CD4-positive, alpha-beta T cell treated with Interleukin-4 for 4 hours (primary cell): ENCODE results near the gene KIRREL3.
"Not testable (repeated sequence)": the region's sequence is repeated elsewhere in the genome, so short reads cannot be mapped to it uniquely, and the experiment has no call there.

Experiments
- DNase-seq: peaks from one replicate; pipeline ENCODE4 v3.0.0-alpha.2; 2020

Gene KIRREL3

DNA sequence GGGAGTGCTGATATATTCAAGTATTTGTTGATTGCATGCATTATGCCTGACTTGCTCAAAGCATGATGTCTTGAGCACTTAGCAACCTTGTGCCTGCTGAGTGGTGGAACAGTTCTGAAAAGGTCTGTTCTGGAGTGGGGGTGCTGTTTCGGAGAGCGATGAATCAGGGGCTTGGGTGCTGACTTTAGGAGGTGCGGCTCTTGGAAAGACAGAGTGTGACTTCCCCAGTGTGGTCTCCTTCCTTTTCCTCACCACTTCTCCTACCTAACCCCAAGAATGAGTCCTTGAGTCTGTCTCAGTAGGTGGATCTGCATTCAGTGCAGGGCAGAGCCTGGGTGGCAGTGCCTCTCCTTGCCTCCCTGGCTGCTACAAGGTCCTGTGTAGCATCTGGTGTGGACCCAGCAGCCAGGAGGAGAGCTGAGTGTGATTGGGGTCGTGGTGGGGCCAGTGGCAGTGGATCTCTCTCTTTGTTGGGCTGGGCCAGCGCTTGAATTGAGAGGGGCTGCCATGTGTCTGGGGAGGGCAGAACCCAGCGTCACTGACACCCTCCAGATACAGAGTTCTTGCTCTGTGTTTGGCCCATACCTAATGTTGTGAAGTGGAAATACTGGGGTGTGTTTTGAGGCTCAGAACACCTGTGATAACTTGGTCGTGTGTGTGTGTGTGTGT, 609.1 kb downstream of the KIRREL3 start:
- no peak for DNase-seq

DNA sequence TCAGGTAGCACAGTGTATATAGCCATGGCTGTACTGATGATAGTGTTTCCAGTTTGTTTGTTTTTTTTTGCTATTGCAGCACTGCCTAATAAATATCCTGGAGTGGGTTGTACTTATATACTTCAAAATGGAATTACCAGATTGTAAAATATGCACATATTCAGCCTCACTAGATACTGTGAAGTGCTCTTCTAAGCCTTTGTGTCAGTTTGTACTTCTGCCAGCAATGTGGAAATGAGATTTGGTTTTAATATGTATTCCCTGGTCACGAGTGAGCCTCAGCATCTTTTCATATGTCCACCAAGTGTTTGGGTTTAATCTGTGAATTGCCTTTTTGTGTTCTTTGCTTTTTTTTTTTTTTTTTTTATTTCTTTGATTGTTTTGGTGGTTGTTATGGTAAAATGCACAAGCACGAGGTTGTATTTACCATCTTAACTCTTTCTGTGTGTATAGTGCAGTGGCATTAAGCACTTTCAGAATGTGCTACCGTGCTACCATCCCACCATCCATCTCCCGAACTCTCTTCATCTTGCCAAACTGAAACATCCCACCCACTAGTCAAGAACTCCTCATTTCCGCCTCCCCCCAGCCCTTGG, 610.2 kb downstream of the KIRREL3 start:
- DNase-seq = no peak

DNA sequence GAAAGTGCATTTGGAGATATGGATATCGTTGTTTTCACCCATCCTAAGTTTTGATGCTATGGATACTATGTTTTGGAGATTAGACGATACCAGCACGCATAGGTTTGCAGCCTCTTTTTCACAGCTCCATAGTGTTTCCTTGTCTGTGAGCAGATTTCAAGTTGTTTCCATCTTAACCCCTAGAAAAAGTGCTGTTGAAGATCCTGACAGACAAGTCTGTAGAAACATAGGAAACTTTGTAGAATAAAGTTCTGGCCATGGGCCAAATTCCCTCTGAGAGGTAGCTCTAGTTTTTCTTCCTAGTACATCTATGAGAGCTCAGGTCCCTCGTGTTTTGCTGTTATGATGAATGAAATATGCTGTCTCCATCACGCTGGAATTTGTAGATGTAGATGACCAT, 612.7 kb downstream of the KIRREL3 start:
- no peak for DNase-seq

DNA sequence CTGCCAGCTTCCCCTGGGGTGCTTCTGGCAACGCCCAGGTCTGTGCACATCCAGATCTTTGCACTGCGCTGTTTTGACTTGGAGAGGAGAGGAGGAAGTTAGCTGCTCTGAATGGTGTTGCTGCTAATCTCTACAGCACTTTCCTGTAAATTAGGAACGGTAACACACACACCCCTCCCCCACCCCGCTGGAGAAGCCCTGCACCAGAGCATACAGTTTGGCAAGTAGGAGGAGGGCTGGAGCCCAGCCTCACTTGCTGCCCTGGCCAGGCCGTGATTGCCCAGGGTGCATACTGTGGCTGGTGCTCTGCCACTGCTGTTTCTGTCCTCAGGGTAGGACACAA, 613.9 kb downstream of the KIRREL3 start:
- not testable (repeated sequence) for DNase-seq

DNA sequence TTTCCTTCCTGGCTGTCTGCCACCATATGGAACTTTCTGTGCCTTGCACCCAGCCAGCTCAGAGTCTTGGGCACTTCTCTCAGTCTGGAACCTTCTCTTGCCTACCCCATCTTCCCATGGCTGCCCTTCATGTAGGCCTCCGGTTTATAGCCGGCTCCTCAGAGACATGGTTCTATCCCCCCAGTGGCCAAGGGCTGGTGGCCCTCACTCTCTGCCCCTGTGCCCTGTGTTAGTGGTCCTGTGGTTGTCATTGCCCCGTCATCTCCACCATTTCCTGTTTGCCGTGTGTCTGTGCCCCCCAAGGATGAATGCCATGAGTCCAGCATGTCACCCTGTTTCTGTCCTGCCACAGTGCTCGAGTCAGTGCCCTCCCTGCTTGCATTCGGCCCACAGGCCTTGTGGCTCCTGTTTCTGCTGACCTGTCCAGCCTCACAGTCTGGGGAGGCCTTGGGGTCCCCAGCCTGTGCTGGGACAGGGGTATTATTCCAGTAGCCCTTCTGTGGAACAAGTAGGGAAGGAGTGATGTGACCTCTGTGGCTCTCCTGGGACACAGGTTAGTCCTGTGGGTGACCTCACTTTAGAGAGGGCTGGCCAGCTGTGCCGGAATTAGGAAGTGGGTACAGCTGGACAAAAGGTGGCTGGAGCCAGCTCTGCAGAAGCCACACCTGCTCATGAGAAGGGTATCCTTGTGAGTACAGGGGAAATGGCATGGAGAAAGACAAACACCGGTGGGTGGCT, 614.4 kb downstream of the KIRREL3 start:
- DNase-seq = no peak

DNA sequence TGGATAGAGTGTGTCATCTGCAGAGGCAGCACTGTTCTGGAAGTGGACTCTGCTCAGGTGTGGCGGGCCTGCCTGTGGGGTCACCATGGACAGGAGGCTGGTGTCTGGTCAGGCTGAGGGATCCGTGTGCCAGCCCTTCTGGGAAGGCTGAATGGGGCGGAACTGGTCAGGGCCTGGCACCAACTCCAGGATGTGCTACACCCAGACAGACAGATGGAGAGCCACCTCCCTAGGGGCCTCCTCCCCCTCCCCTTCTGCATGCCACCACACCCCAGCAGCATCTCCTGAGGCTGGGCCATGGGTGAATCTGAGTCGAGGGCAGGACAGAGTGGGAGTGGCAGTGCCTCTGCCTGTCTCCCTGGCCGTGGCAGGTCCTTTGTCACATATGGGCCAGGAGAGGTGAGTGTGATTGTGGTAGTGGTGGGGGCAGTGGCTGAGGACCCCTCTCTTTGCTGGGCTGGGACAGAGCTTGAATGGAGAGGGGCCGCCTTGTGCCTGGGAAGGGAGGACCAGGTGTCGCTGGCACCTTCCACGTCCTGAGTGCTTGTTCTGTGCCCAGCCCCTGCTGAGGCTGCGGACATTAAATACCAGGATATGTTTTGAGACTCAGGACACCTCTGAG, 616.0 kb downstream of the KIRREL3 start:
- no peak for DNase-seq

DNA sequence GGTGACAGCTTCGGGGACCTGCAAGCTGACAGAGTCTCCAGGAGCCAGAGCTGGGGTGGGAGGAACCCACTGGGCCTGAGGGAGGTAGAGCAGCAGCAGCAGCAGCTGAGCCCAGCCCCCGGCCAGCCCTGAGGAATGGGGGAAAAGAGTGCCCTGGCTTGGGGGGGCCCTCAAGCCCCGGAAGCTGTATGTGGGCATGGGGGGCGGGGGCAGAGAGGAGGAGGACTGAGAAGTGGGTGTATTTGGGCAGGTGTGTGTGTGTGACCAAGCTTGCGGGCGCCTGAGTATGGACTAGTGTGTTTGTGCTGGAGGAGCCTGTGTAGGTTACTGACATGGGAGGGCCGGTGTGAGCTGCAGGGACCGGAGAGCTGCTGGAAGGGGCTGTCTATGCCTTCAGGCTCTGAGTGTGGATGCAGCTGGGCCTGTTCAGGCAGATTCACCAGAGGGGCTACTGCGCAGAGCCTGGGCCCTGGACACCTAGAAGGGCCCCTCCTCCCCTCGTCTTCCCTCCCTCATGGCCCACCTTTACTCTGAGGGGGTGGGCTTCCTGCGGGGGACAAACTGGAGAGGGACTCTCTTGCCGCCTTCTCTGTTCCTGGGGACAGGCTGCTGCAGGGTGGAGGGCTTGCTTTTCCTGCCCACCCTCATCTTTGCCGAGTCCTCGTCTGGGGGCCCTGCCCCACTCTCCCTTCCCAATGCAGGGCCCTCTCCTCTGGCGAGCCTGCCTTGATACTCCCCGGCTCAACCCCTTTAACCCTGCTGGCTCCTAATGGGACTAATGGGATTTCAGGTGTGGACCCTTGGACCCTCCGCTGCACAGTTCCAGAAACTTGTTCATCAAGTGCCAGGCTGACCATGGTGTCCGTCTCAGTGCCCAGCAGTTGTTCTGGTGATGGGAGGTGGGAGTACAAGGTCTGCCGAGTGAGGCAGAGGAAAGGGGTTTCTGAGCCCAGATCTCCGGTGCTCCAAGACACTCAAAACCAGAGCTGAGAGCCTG, 616.9 kb downstream of the KIRREL3 start:
- no peak for DNase-seq

DNA sequence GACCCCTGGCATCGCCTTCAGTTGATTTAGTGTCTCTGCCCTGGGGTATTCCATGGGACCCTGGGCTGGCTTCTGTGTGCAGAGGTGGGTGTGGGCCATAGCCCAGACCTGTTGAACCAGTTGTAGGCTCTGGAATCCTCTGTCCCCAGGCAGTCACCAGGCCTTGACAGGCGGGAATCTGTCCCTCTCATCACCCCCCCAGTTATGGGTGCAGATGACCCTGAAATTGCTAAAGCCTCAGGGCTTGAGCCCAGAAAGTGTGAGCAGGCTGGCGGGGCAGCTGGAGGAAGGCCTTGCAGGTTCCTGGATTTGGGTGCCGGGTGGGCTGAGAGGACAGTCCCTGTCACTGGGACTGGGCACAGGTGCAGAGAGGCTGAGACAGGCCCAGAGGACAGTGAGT, 617.9 kb downstream of the KIRREL3 start:
- not testable (repeated sequence) for DNase-seq

DNA sequence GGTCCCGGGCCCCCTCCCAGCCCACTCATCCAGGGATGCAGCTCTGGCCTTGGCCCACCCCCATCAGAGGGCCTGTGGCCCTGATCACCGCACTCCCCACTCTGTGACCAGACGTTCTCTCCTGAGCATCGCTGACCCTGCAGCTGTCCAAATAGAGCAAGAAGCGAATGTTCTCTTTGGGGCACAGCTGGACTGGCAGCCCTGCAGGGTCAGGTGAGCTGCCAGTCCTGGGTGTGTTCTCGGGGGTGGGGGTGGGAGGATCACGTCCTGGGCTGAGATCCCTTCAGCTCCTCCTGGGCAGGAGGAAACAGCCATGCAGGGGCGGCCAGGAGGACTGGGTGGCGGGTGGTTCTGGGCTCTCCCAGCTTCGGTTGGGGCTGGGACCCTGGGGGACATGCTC, 618.6 kb downstream of the KIRREL3 start:
- not testable (repeated sequence) for DNase-seq

DNA sequence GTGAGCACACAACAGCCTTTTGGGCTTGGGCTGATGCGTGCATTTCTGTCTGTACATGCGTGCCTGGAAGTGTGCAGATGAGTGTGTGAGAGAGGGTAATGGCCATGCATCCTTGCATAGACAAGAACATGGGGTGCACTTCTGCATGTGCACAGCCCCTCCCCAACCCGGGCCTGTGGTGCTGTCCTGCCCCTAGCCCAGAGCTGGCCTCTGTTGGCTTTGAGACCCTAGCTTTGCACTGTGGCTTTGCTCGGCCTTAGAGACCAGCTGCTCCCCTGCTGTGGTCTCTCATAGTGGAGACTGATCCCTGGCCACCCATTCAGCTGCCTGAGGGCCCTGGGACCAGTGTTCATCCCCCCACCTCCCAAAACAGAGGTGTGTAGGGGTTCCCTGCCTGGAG, 619.7 kb downstream of the KIRREL3 start:
- no peak for DNase-seq

DNA sequence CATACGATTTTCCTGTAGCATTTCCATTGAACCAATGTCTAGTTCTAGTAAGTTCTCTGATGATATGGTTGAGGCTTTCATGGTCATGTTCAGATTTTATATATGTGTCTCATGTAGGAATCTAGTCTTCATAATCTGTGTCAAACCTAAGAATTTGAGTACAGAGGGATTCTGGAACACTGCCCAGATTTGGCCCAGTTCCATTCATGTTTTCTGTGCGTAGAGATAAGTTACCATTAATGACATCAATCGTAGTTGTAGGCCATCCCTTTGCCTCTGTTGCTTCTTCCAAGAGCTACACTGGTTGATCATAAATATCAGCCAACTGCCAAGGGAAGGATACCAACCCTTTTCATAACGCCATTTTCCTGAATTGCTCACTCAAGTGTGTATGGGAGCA, 621.8 kb downstream of the KIRREL3 start:
- no peak for DNase-seq

DNA sequence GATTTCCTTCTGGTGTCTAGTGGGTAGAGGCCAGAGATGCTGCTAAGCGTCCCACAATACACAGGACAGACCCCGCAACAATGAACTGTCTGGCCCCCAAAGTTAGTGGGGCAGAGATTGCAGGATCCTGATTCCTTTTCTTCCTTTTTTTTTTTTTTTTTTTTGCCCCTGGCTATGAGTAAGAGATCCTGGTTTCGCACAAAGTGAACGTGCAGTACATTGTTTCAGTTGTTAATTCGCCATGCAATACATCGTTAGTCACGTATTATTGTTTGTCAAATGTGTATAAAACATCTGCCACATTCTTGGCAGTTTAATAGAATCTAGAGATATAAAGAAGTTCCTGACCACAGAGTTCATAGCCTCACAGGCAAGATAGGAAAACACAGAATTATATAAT, 624.8 kb downstream of the KIRREL3 start:
- DNase-seq = no peak

DNA sequence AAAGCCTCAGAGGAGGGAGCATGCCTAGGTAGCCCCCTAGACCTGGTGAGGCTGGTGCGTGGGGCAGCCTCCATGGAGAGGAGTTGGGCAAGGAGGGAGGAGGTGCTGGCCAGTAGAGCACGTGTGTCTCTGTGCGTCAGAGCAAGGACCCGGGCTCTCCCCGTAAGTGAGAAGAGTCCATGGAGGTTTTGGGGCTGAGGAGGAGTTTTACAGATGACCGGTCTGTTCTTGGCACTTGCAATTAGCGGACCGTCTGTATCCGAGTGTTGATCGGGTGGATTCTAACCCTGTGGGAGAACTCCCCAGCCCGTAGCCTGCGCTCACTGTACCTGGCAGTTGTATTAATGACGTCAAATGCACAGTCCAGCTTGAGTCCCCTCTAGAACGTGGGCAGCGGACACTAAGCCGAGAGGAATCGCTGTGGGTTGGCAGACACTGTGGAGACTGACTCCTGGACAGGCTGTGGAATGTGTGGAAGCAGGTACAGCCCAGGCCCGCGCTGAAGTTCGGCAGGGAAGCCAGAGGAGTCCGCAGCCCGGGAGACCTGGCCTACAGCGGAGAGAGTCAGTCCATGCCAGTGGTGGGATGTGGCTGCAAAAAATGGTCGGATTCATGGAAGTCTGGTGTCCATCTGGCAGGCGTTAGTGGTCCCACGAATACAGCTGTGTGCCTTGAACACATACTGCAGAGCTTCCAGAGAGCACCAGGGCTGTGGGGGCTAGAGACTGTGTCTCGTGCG, 625.8 kb downstream of the KIRREL3 start:
- DNase-seq = not testable (repeated sequence)

DNA sequence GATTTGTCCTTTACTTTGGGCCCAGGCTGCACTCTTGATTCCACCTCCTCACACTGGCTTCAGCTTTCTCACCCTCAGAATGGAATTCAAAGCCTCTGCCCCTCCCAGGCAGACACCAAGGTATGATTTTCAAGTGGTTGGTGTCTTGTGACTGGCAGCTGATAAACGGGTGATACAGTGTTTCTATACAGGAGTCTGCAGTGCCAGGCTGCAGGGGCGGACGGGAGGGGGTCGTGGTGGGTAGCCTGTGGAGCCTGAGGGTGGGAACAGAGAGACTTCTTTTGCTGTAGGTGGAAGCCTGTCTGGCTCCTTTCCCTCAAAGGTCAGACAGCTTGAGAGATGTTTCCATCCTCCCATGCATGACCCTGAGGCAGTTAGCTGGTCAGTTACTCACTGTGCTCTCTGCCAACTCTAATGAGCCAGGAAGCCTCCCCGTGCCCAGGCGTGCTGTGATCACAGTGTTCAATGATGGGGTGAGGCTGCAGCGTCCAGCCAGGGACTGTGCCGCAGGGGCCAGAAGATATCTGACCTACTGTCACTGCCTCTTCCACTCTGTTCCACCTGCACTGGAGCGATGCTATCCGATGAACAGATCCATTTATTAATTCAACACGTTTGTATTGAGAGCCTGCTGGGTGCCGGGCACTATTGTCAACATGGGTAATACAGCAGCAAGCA, 627.0 kb downstream of the KIRREL3 start:
- DNase-seq = not testable (repeated sequence)
